Measurements from ENCODE around the gene FAM20C. TPM values are rescaled to one million over a fixed set of nuclear protein-coding genes. Genes with fewer than 3 reads are reported as not detected.

FAM20C gene
- total RNA-seq, 1 experiment from 2014 or later, result 62.6 TPM

DNA sequence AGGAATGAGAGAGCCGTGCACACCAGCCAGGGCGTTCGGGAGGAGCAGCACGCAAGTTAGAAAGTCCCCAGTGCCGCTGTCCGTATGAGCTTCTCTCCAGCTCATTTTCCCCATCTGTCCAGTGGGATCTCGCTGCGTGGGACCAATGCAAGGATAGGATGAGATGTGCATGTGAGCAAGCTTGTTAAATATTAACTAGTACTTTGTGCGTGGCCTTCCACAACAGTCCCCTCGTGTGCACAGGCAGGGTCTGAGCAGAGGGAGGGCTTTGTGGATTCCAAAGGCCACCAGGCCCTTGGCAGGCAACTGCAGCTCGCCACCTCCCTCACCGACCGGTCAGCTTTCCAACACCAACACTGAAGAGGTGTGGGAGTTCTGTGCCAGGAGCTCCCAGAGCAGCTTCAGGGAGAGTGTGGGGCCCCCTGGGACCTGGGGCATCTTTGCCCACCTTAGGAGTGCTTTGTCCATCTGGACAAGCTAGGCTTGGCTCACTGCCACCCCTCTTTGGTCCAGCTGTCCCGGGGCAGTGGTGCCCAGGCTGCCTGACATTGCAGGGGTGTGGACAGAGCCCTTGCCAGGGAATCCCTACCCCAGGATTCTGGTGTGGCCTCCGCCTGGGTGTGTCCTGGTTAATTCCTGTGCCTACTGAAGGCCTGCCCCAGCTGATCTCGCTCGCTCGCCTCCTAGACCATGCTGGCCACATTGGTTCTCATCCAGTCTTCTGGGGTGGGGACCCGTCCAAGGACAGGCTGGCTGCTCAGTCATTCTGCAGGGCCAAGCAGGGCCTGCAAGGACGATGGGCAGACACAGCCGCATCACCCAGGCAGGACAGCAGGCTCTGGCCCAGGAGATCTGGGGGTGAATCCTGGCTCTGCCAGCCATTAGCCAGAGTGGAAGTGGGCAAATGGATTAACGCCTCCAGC is 5.3 kb downstream of the FAM20C start:
- peaks cover 49 to 78% (median 58%) of the 10 kb centered on the region in 3 experiments for H3K36me3 Mint-ChIP-seq (ENCODE audit: insufficient read depth in 1 of 3, low read depth in 3 of 3)
- H3K27ac Mint-ChIP-seq, result no peak overlapping the region
- no peaks in the 10 kb centered on the region; the same call in 1 of the 2 replicates for H3K4me1 ChIP-seq (ENCODE audit: insufficient read depth, low read length)
- no peaks in the 10 kb centered on the region for H3K79me1 ChIP-seq (ENCODE audit: insufficient read depth, low read depth, low read length, poor library complexity, severe bottlenecking)
- H3K23ac ChIP-seq (ENCODE audit: insufficient read length, low read depth, low read length), result no peak overlapping the region
- H2BK12ac ChIP-seq (ENCODE audit: insufficient read length, low read depth, low read length), result no peak overlapping the region
- no peak overlapping the region for H3K18ac ChIP-seq (ENCODE audit: insufficient read length, low read depth, low read length)
- no peak overlapping the region for H2AFZ ChIP-seq (ENCODE audit: low read length)
- H3K4me1 Mint-ChIP-seq, result peaks cover 32 to 33% of the 10 kb centered on the region in 2 experiments
- H3K4ac ChIP-seq (ENCODE audit: low read depth, low read length), result no peak overlapping the region
- H3T11ph ChIP-seq (ENCODE audit: low read length), result no peak overlapping the region
- no peak for DNase-seq
- H3K56ac ChIP-seq (ENCODE audit: insufficient read length, low read depth, low read length), result no peak overlapping the region
- H2BK20ac ChIP-seq (ENCODE audit: low read depth, low read length, poor library complexity, severe bottlenecking), result no peak overlapping the region
- H3K23me2 ChIP-seq (ENCODE audit: insufficient read length, low read depth, low read length, poor library complexity, severe bottlenecking), result peaks cover 17% of the 10 kb centered on the region
- no peak overlapping the region for H2BK5ac ChIP-seq (ENCODE audit: insufficient read length, low read length)
- no peak overlapping the region for H2BK15ac ChIP-seq (ENCODE audit: low read depth, low read length)
- no peaks in the 10 kb centered on the region for H3K27me3 Mint-ChIP-seq (ENCODE audit: low read depth)
- H4K91ac ChIP-seq (ENCODE audit: insufficient read length, low read depth, low read length), result no peak overlapping the region
- H3K4me3 Mint-ChIP-seq, result 0 out of 5 replicates have a peak overlapping the region, but pooled peaks of 1 of the 2 experiments have one; percentile 3
- H3K9me3 Mint-ChIP-seq, result no peaks in the 10 kb centered on the region; a peak in 2 of 5 replicates
- no peak overlapping the region for H3K14ac ChIP-seq (ENCODE audit: insufficient read depth, low read length)
- no peaks in the 10 kb centered on the region for H3K9me3 ChIP-seq (ENCODE audit: control insufficient read depth, low read depth, low read length)
- no peak overlapping the region for H4K8ac ChIP-seq (replicated peaks; ENCODE audit: insufficient read length, low read depth, low read length)
- H3K27me3 ChIP-seq (ENCODE audit: insufficient read depth, low read length), result no peaks in the 10 kb centered on the region
- H2AK5ac ChIP-seq (ENCODE audit: insufficient read length, low read length), result no peak overlapping the region
- H3K9ac ChIP-seq (ENCODE audit: extremely low read depth, insufficient read length, low read length), result no peak overlapping the region
- H3K79me2 ChIP-seq (ENCODE audit: insufficient read depth, low read length), result peaks cover 2% of the 10 kb centered on the region; the same call in 1 of the 2 replicates
- TF ChIP-seq, protein P1, sequence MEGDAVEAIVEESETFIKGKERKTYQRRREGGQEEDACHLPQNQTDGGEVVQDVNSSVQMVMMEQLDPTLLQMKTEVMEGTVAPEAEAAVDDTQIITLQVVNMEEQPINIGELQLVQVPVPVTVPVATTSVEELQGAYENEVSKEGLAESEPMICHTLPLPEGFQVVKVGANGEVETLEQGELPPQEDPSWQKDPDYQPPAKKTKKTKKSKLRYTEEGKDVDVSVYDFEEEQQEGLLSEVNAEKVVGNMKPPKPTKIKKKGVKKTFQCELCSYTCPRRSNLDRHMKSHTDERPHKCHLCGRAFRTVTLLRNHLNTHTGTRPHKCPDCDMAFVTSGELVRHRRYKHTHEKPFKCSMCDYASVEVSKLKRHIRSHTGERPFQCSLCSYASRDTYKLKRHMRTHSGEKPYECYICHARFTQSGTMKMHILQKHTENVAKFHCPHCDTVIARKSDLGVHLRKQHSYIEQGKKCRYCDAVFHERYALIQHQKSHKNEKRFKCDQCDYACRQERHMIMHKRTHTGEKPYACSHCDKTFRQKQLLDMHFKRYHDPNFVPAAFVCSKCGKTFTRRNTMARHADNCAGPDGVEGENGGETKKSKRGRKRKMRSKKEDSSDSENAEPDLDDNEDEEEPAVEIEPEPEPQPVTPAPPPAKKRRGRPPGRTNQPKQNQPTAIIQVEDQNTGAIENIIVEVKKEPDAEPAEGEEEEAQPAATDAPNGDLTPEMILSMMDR (conservative IDR thresholded peaks at IDR 0.05), result no peak
- no peak overlapping the region for H3K4me2 ChIP-seq (ENCODE audit: insufficient read depth, insufficient read length, low read length)
- no peak overlapping the region for H4K5ac ChIP-seq (ENCODE audit: insufficient read length, low read depth, low read length)
- no CpG with 5 or more reads among the region's 22 CpGs for WGBS (ENCODE audit: extremely low coverage, insufficient read length, low lambda C conversion rate)
- no peak overlapping the region for H3K27ac ChIP-seq (ENCODE audit: insufficient read length, low read depth, low read length)
- H4K20me1 ChIP-seq (ENCODE audit: control insufficient read depth, insufficient read depth, insufficient read length), result no peaks in the 10 kb centered on the region
- H2BK120ac ChIP-seq (ENCODE audit: low read depth, low read length, poor library complexity, severe bottlenecking), result no peak overlapping the region
